ENCODE results near the gene PPARD. TPM values are rescaled to one million over a fixed set of nuclear protein-coding genes. Genes with fewer than 3 reads are reported as not detected.

The PPARD gene
- total and polyA plus RNA-seq, 2 of the 13 experiments (the other 11 are each of a cell fraction or from before 2014, with no cell fraction given): 6.1 to 13.3 TPM

DNA sequence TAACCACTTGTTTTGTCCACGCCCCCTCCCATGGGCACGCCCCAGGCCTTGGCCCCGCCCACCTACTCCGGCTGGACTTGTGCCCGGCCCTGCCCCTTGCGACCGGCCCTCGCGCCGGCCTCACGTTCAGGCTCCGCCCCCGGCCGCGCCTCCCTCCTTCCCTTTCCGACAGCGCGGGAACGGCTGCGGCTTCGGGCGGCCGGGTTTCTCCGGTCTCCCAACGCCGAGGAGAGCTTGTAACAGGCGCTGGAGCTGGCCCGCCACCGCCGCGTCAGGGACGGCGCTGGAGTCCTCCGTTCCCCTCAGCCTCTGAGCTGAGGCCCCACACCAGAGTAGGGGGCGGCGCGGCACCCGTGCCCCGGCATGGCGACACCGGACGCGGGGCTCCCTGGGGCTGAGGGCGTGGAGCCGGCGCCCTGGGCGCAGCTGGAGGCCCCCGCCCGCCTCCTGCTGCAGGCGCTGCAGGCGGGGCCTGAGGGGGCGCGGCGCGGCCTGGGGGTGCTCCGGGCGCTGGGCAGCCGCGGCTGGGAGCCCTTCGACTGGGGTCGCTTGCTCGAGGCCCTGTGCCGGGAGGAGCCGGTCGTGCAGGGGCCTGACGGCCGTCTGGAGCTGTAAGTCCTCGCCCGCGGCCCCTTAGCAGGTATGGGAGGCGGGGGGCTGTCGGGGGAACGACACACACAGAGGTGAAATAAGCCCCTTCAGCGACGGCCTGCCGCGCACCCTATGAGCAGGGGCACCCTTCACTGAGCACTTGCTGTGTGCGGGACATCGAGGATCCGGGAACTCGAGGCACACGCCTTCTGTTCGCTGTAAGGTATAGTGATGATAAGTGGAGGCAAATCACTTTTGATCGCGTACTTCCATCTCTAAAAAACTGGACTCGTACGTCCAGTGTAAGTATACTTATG lies 110.1 kb downstream of the PPARD start, which contains the start of gene FANCE (continued):
- TF ChIP-seq, protein P1, sequence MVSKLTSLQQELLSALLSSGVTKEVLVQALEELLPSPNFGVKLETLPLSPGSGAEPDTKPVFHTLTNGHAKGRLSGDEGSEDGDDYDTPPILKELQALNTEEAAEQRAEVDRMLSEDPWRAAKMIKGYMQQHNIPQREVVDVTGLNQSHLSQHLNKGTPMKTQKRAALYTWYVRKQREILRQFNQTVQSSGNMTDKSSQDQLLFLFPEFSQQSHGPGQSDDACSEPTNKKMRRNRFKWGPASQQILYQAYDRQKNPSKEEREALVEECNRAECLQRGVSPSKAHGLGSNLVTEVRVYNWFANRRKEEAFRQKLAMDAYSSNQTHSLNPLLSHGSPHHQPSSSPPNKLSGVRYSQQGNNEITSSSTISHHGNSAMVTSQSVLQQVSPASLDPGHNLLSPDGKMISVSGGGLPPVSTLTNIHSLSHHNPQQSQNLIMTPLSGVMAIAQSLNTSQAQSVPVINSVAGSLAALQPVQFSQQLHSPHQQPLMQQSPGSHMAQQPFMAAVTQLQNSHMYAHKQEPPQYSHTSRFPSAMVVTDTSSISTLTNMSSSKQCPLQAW (CRISPR knock-in tag; IDR thresholded peaks at IDR 0.05): peak; percentile 89
- TF ChIP-seq YEATS4 (CRISPR knock-in tag; IDR thresholded peaks at IDR 0.05; ENCODE audit: borderline replicate concordance) (peak; percentile 85), ASH2L (IDR thresholded peaks at IDR 0.05; ENCODE audit: insufficient read length, low read depth, low read length) (peak; percentile 79), HMG20A (CRISPR knock-in tag; IDR thresholded peaks at IDR 0.05; ENCODE audit: borderline replicate concordance) (no peak), ZBTB25 (CRISPR knock-in tag; IDR thresholded peaks at IDR 0.05) (0 out of 2 replicates have a peak, but pooled peaks have one; percentile 70), HNRNPL (IDR thresholded peaks at IDR 0.05; ENCODE audit: low read depth, low read length) (no peak), ZNF674 (CRISPR knock-in tag; IDR thresholded peaks at IDR 0.05; ENCODE audit: low read depth) (no peak), CHD4 (IDR thresholded peaks at IDR 0.05; ENCODE audit: borderline replicate concordance, low read length) (no peak), POLR2A (IDR thresholded peaks at IDR 0.05; ENCODE audit: insufficient read depth in 1 of 2, low read depth in 2 of 2, low read length in 2 of 2) (peak; percentile 31 to 68; a peak in 3 of 4 replicates), MNT (IDR thresholded peaks at IDR 0.05) (peak; percentile 62), RXRB (CRISPR knock-in tag; IDR thresholded peaks at IDR 0.05; ENCODE audit: borderline replicate concordance) (peak; percentile 66), RARG (CRISPR knock-in tag; IDR thresholded peaks at IDR 0.05; ENCODE audit: low read depth) (no peak), HMGA1 (CRISPR knock-in tag; conservative IDR thresholded peaks at IDR 0.05) (no peak), ZNF616 (CRISPR knock-in tag; IDR thresholded peaks at IDR 0.05; ENCODE audit: low read depth) (no peak), CENPX (CRISPR knock-in tag; IDR thresholded peaks at IDR 0.05) (no peak), TBX2 (CRISPR knock-in tag; IDR thresholded peaks at IDR 0.05; ENCODE audit: borderline replicate concordance) (peak; percentile 64)
- TF ChIP-seq, protein P2, sequence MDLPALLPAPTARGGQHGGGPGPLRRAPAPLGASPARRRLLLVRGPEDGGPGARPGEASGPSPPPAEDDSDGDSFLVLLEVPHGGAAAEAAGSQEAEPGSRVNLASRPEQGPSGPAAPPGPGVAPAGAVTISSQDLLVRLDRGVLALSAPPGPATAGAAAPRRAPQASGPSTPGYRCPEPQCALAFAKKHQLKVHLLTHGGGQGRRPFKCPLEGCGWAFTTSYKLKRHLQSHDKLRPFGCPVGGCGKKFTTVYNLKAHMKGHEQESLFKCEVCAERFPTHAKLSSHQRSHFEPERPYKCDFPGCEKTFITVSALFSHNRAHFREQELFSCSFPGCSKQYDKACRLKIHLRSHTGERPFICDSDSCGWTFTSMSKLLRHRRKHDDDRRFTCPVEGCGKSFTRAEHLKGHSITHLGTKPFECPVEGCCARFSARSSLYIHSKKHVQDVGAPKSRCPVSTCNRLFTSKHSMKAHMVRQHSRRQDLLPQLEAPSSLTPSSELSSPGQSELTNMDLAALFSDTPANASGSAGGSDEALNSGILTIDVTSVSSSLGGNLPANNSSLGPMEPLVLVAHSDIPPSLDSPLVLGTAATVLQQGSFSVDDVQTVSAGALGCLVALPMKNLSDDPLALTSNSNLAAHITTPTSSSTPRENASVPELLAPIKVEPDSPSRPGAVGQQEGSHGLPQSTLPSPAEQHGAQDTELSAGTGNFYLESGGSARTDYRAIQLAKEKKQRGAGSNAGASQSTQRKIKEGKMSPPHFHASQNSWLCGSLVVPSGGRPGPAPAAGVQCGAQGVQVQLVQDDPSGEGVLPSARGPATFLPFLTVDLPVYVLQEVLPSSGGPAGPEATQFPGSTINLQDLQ (CRISPR knock-in tag; IDR thresholded peaks at IDR 0.05): no peak
- TF ChIP-seq, protein P3, sequence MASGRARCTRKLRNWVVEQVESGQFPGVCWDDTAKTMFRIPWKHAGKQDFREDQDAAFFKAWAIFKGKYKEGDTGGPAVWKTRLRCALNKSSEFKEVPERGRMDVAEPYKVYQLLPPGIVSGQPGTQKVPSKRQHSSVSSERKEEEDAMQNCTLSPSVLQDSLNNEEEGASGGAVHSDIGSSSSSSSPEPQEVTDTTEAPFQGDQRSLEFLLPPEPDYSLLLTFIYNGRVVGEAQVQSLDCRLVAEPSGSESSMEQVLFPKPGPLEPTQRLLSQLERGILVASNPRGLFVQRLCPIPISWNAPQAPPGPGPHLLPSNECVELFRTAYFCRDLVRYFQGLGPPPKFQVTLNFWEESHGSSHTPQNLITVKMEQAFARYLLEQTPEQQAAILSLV (CRISPR knock-in tag; IDR thresholded peaks at IDR 0.05; ENCODE audit: borderline replicate concordance): peak; percentile 86; the same call in 1 of the 2 replicates

Data from HepG2 (cell line).